Esophagus muscularis mucosa (tissue), 3 donors: Measurements from ENCODE around the gene MAP6.

Source experiments
- CTCF ChIP-seq, 3 experiments: fragments of 200-600 bp in 2 of 3; fragments of 450-650 bp in 1 of 3; sonication (generic) in 2 of 3; IDR thresholded peaks; one replicate each; pipeline ENCODE4 v1.5.1; 2017 to 2019; ENCODE audit warnings: antibody characterized with exemption in 3 of 3, mild to moderate bottlenecking in 2 of 3, moderate library complexity in 1 of 3
- EP300 ChIP-seq: sonication (generic); formaldehyde crosslinking; IDR thresholded peaks from one replicate; pipeline ENCODE4 v1.6.1; 2017; ENCODE audit warnings: antibody characterized with exemption

DNA sequence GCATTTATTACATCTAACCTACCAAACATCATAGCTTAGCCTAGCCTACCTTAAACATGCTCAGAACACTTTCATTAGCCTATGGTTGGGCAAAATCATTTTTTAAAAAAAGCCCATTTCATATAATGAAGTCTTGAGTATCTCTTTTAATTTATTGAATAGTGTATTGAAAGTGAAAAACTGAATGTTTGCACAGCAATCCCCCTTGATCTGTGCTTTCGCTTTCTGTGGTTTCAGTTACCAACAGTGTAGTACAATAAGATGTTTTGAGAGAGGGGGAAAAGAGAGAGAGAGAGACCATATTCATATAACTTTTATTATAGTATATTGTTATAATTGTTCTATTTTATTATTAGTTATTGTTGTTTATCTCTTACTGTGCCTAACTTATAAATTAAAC lies 8.4 kb upstream of the MAP6 start:
- TF ChIP-seq CTCF (IDR thresholded peaks at IDR 0.05) (no peak), EP300 (no peak)
